Prostate gland (tissue), 2 donors: ENCODE data around the gene DYNC1LI1.

ENCODE experiments used
- POLR2A ChIP-seq: fragments of 450-650 bp; IDR thresholded peaks from one replicate; pipeline ENCODE4 v1.6.1; 2016; ENCODE audit warnings: antibody characterized with exemption, mild to moderate bottlenecking
- POLR2AphosphoS5 ChIP-seq: sonication (generic); formaldehyde crosslinking; IDR thresholded peaks from one replicate; pipeline ENCODE4 v1.6.1; 2017; ENCODE audit warnings: antibody characterized with exemption
- TF ChIP-seq, protein P1 (sequence below), 4 experiments: fragments of 200-600 bp in 2 of 4; fragments of 450-650 bp in 2 of 4; sonication (generic) in 2 of 4; IDR thresholded peaks; 1 replicate in 3 of 4; 2 replicates in 1 of 4; pipeline ENCODE4 v1.5.1; 2016 to 2019; ENCODE audit warnings: antibody characterized with exemption in 4 of 4, mild to moderate bottlenecking in 2 of 4, moderate library complexity in 2 of 4

- TF ChIP-seq POLR2AphosphoS5 (no peak), POLR2A (no peak)
- TF ChIP-seq, protein P1, sequence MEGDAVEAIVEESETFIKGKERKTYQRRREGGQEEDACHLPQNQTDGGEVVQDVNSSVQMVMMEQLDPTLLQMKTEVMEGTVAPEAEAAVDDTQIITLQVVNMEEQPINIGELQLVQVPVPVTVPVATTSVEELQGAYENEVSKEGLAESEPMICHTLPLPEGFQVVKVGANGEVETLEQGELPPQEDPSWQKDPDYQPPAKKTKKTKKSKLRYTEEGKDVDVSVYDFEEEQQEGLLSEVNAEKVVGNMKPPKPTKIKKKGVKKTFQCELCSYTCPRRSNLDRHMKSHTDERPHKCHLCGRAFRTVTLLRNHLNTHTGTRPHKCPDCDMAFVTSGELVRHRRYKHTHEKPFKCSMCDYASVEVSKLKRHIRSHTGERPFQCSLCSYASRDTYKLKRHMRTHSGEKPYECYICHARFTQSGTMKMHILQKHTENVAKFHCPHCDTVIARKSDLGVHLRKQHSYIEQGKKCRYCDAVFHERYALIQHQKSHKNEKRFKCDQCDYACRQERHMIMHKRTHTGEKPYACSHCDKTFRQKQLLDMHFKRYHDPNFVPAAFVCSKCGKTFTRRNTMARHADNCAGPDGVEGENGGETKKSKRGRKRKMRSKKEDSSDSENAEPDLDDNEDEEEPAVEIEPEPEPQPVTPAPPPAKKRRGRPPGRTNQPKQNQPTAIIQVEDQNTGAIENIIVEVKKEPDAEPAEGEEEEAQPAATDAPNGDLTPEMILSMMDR (IDR thresholded peaks at IDR 0.05) = no peak
Observed at GRCh38 chr3:32592696-32593353, 22.2 kb upstream of the DYNC1LI1 start.
